NCI-H2196 treated with DMSO at 0.1 percent for 48 hours (cell line): Measurements from ENCODE around the gene CBR1.
A peak's percentile ranks its signal among the peaks of the same experiment; 100 is the strongest.
"Not testable (repeated sequence)": the region's sequence is repeated elsewhere in the genome, so short reads cannot be mapped to it uniquely, and the experiment has no call there.

ENCODE experiments used
- DNase-seq: peaks from one replicate; lab custom pipeline; 2025; ENCODE audit not compliant: unreplicated experiment; lab: John Stamatoyannopoulos, UW

CBR1 gene

DNA sequence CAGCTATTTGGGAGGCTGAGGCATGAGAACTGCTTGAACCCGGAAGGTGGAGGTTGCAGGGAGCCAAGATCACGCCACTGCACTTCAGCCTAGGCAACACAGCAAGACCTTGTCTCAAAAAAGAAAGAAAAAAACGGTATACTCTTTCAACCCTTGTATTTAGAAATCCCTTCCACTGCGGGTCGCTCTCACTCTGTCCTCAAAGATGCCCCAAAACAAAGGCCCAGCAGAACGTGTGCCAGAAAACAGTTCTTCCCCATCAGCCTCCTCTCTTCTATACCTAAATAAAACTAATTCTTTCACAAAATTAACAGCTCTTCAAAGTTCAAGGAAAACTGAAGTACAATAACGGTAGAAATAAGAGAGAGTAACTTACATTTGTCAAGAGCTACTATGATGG, 22.7 kb upstream of the CBR1 start:
- DNase-seq, result no peak

DNA sequence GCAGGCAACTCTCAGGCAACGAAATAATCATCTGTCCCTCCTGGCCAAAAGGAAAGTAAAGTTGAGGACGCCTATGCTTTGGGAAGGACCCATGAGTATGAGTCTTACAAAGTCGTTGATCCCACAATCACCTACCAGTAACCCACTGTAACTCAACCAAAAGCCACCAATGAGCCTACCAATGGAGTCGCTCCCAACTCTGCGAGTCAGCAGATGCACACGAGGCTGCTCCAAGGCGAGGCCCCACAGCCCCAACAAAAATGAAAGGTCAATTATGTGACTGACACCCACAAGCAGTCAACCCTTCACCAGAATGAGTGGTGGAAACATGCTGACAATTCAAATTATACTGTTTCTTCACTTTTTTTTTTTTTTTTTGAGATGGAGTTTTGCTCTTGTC, 21.5 kb upstream of the CBR1 start:
- no peak for DNase-seq

DNA sequence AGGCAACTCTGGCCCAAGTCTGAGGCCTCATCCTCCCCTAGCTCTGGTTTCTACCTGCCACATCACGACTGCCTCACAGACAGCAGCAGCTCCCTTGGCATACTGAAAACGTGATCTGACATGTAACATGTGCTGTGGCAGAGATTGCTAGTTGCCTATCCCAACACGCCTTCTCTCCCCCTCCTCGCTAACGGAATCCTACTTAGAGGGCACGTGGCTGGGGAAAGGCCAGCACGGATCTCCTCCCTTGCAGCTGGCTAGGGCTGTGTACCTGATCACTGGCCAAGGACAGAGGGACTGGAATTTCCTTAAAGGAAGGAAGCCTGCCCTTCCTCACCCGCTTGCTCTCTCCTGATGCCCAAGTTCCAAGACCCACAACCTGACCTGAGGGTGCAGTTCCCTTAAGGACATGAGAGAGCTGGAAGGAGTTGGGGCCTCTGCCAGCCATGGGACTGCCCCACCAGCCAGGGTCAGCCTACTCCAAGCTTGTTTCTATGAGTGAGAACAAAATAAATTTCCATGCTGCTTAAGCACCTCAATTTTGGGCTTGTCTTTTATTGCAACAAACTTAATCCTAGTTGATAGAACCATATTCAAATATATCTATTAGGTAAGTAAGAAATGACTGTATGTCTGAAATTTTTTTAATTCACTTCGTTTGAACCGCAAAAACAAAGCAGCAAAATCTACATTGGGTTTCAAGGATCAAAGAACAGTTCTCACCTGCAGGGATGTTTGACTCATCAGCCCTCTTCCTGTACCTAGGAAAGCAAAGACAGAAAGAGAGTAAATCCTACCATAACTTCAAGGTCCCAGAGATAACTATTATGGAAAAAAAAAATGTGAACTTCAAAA, 16.7 kb upstream of the CBR1 start:
- no peak for DNase-seq

DNA sequence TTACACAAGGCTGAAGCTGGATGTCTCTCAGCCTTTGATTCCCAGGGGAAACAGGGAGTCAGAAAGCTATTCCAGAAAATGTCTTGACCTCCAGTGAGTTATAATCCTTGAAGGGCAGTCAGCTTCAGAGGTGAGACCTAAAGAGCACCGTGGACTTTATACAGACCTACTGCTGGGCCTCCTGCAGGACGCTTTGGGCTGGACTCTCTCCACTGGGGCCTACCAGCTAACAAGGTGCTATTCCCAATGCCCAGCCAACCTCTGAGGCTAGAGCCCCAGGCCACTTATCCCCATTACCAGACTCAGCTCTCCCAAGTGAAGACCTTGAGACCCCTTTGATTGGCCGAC, 16.1 kb upstream of the CBR1 start:
- no peak for DNase-seq

DNA sequence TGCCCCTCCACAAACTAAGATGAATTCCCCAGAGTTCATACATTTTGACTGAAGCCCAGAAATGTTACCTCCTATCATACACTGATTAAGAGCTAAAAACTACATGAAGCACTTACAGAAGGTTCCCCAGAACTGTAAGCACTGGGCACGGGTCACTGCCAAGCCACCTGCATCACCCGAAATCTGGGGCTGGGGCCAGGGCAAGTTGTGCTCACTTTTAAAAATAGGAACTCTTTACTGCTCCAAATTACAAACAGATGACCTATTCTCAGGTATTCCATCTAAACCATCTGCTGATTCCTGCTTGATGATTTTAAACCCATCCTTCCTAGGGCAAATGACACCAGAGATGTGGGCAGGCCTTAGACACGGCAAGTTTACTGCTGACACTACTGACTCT, 14.3 kb upstream of the CBR1 start:
- no peak for DNase-seq

DNA sequence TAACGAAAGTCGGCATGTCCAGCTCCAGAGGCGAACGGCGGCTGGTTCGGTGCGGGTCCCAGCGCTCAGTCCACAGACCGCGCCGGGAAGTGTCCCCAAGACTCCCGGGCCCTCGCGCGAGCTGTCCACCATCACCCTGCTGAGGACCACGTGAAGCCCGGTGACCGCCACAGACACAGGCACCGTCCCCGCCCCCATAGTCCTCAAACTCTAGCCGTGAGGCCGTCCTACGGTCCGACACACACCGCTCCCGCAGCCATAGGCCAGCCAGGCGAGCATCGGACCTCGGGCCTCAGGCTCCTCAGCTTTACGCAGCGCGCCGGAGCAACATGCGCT, 10.0 kb upstream of the CBR1 start:
- no peak for DNase-seq

DNA sequence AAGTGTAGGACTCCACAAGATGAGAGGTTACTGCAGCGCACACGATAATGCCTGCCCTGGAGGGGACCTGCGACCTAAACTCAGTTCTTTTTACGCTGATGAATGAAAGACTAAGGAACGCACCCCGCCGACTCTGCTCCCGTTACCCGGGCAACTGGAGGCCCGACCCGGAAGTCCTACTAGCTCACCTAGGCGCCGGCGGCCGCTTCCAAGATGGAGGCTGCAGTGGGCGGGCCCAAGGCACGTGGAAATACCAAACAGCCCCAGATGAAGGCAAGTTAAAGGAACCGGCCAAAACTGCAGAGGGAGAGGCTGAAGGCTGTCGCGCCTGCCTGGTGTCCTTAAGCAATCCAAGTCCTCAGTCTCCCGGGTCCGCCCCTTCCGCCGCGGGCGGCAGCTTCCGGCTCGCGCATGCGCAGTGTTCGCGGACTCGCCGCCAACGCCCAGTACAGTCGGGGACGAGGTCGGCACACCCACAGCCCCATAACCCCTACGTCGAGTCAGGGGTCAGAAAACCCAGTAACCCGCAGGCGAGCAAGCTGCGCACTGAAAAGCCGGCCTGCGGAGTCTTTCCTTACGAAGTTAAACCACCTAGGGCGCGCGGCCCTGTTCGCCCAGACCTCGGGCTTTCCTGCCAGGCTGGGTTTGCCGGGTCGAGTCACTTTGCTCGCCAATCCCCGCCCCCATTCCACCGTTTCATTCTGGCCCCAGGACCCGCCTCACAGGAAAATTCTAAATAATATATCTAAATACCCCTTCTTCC, 9.5 kb upstream of the CBR1 start, which contains the start of gene SETD4:
SETD4 (minus strand) TSS at position 368 of the 763 bp plus-strand sequence. CDS start 1,638 bp downstream, outside the sequence.
- peak; percentile 87 for DNase-seq

DNA sequence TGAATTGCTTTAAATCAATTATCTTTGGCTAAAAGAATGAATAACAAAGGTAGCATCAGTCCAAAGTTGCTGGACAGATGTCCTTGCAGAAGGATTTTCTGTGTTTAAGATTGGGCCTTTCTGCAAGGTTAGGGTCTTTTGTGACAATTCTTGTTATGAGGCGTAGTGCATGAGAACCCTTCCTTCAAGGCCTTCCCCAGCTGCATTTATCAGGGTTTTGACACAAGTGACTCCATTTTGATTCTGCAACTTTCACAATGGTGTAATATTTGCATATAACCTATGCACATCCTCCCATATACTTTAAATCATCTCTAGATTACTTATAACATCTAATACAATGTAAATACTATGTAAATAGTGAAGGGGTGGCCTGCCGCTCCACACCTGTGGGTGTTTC, 8.4 kb upstream of the CBR1 start:
- DNase-seq, result no peak

DNA sequence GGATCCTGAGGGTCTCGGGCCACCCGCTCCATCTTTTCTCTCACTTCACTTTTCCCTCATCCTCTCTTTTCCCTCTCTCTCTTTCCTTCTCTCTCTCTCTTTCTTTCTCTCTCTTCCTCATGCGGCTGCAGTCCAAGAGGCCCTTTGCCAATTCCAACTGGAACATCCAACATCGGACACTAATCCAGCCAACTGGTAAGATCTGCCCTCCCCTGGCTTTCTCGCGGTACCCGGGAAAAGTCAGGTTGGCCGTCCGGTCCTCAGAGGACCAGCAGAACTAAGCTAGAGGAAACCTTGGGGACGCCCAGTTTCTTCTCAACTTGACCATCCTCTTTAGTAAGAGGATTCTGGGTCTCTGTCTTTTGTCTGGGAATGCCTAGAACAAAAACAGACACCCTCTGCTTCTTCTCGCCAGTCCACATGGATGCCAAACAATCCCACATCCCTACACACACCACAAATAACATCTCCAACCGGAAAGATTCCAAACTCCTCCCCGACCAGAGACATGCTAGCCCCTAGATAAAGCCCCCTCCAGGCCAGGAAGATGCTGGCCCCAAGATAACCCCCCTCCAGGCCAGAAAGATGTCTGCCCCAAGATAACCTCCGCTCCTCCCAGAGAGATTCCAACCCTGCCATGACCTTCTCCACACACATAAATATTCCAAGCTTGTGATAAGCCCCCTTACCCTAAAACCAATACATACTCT, 6.3 kb upstream of the CBR1 start:
- no peak for DNase-seq

DNA sequence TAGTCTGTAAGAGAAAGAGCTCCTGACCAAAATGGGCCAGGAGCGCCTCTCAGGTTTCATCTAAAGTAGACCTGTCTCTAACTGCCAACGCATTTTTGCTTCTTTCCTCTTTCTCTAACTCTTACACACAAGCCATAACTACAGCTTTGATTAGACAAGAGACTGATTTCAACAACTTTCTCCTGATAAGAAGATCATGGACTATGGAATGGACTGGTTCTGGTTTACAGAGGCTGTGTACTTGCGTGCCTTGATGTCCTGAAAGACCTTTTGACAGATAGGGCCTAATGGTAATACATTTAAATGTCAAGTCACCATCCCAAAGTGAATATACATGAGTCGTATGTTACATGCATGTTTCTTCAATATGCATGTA, 5.8 kb upstream of the CBR1 start:
- DNase-seq, result no peak

DNA sequence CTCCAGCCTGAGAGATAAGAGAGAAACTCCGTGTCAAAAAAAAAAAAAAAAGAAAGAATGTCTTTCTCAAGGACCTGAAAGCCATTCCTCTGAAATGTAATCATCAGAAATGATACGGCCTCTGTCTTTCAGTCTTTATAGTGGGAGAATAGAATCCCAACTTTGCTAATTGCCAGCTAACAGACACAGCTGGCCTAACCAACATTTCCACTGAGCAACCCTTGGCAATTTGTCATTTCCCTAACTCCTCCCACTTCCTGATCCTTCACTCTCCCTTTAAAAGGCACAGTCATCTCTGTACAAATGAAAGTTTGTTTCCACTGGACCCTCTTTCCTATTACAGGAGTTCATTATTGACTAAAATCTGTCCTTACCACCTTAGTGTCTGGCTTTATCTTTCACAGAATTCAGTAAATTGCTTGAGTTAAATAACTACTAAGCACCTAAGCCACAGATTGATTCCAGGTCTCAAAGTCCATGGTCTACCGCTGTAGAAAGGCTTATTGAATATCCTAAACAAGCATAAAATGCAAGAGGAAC, 4.3 kb upstream of the CBR1 start:
- no peak for DNase-seq

DNA sequence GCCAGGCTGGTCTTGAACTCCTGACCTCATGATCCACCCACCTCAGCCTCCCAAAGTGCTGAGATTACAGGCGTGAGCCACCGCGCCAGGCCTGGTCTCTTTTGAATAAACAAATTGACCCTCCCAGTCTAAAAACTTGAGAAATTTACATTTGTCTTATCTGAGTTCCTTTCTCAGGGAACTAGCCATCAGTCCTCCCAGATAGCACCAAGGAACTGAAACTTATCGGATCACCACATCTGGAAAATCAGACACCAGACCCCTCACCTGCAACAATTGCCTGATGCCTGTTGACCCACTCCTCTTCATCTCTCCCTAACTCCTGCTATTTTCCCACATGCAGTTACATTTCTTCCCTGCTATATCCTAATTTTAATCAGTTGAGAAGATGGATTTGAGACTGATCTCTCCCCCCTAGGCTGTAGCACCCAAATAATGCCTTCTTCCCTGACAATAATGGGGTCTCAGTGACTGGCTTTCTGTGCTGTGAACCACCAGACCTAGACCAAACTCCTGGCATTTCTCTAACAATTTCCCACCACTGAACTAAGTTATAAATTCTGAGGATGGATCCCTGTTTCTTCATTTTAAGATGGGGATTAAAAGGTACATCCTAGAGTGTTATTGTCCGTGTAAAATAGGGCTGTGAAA, 951 bp upstream of the CBR1 start:
- DNase-seq, result no peak

DNA sequence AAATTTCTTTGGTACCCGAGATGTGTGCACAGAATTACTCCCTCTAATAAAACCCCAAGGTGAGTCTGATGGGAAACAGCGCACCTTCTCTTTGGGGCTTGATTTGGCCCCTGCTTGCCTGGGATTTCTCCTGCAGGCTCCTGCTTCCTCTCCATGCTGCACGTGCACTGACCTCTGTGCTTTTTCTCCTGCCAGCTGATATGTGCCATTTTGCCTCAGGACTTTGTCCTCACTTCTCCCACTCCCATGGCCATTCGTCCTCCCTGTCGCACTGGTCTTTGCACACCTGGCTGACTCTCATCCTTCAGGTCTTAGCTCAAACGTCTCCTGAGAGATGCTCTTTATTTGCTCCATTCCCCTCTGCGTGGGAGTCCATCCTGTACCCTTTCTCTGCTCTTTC, 1.2 kb downstream of the CBR1 start:
- no peak for DNase-seq

DNA sequence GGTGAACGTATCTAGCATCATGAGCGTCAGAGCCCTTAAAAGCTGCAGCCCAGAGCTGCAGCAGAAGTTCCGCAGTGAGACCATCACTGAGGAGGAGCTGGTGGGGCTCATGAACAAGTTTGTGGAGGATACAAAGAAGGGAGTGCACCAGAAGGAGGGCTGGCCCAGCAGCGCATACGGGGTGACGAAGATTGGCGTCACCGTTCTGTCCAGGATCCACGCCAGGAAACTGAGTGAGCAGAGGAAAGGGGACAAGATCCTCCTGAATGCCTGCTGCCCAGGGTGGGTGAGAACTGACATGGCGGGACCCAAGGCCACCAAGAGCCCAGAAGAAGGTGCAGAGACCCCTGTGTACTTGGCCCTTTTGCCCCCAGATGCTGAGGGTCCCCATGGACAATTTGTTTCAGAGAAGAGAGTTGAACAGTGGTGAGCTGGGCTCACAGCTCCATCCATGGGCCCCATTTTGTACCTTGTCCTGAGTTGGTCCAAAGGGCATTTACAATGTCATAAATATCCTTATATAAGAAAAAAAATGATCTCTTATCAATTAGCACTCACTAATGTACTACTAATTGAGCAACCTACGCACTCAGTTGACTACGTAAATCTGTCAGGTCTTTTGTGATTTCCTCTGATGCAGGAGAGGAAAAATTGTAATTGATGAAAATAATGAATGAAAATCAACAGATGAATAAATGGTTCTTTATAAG, 2.8 kb downstream of the CBR1 start:
- DNase-seq, result no peak

DNA sequence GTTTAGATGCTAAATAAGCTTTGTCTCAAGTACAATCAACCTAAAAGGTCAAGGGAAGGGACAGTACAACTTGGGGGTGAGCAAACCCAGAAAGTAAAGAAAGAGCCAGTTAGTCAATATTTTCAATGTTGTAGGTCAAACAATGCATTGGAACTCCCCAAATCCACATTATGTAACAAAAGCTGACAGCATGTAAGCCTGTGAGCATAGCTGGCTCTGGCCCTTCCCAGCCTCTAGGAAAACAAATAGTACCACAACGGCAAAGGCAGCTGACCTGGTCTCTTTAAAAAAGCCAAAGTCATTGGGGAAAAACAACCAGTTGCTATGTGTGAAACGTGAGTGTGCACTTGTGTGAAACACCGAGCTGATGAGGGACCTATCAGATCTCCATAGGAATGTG, 3.4 kb downstream of the CBR1 start:
- no peak for DNase-seq

DNA sequence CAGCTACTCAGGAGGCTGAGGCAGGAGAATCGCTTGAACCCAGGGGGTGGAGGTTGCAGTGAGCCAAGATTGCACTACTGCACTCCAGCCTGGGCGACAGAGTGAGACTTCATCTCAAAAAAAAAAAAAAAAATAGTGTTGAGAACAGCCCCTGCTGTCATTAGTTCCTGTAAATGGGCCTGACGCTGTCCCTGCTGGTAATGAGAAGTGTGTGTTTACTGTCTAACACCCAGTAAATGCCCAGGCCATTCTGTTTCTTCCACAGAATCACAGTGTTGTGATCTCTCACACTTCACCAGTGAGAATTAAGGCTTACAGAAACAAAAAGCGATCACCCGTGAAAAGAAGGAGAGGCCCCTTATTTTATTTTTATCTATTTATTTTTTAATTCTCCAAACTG, 4.1 kb downstream of the CBR1 start:
- DNase-seq, result not testable (repeated sequence)

DNA sequence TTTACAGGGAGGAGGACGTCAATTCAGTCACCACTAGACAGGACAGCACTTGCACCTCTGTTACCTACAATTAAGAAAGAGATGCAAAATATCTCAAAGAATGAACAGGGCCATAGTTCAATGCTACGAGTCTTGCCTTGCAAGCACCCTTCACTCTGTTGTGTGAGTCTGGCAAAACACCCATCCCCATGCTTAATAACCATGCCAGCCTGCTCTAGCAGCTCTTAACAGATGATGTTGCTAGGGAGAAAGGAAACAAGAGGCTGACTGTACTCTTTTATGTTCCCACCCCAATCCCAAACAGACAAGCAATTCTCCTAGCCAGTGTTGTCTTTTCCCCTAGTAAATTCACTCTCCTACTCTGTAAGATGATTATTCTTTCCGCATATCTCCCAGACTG, 5.3 kb downstream of the CBR1 start:
- no peak for DNase-seq

DNA sequence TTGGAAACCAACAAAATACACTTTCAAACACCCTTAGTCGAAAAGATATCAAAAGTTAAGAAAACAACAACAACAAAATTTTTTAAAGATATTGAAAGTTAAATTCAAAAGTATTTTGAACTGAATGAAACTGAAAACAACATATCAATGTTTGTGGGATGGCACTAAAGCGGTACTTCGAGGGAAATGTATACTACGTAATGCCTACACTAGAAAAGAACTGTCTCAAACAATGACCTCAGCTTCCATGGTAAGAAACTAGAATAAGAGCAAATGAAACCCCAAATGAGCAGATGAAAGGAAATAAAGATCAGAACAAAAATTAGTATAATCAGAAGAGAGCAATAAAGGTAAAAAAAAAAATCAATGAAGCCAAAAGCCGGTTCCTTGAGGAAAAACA, 6.1 kb downstream of the CBR1 start:
- no peak for DNase-seq

DNA sequence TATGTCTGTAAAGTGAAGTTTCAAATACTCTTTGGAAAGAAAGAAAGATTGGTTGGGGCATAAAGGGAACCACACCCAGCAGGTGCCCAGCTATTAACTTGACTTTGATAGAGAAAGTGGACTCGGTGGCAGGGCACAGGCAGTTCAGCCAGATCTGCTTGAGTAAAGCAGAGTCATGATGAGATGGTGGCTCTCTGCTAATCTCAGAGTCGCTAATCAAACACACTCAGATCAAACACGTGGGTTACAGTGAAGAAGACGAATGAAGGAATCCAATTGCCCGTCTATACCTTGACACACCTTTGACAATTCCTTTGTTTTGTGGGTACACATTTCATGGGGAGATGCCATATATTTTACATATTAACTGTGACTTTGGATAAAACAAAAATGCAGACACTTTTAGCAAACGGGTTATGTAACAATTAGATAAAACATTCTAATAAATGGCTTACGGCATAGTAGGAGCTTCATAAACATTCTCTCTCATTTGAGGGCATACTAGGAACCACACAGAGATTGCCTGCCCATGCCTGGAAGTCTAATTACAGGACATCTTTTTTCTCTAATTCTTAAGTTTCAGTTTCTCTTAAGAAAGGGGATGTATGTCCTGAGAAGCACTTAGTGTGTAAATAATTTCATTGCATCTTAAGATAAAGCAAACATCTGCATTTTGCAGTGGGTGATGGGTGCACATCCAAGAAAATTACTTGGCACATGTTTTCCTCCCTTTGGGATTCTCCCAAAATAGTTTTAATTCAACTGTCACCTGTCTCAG, 7.2 kb downstream of the CBR1 start:
- DNase-seq, result no peak

DNA sequence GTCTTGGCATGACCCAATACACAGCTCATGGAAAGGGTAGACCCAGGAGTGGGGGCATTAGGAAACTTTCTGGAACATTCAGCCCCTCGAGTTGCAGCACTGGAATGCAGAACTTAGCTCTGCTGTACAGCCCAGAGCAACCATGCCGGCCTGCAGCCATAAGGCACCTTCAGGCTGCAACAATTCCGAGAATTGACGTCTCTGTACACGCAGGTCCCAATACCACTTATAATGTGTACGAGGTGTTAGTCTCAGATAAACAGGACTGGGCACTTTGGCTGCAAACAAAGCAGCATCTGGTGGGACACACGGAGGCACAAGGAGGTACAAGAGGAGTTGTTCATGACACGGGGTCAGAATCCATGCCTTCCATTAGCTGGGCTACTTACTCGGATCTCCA, 7.9 kb downstream of the CBR1 start:
- DNase-seq, result no peak
